OCI-LY3 (cell line): ENCODE measurements around the gene ACTG2.
A peak's percentile ranks its signal among the peaks of the same experiment; 100 is the strongest.

ENCODE experiments used
- H2AFZ ChIP-seq: fragments of 200-600, 300-600 bp; shearing (Covaris generic); 2 replicates; pipeline ENCODE4 v1.6.0; 2014; ENCODE audit warnings: antibody characterized with exemption, low read depth, low read length
- H3K27ac ChIP-seq: fragments of 200-600, 300-600 bp; sonication (generic); 2 replicates; pipeline ENCODE4 v1.5.1; 2014; ENCODE audit warnings: mild to moderate bottlenecking, low read length, moderate library complexity, mixed read lengths
- H3K27me3 ChIP-seq: fragments of 200-600, 300-600 bp; sonication (generic); 2 replicates; pipeline ENCODE4 v1.6.1; 2014; ENCODE audit warnings: low read depth, low read length, mixed read lengths
- H3K36me3 ChIP-seq: fragments of 200-600, 300-600 bp; sonication (generic); replicated peaks from 2 replicates; pipeline ENCODE3; 2014; ENCODE audit warnings: low read depth, low read length, mixed read lengths
- H3K4me1 ChIP-seq: fragments of 300-600, 200-600 bp; sonication (generic); 2 replicates; pipeline ENCODE4 v1.6.1; 2014; ENCODE audit warnings: low read length, mixed read lengths
- H3K4me2 ChIP-seq: fragments of 200-600, 300-600 bp; sonication (generic); 2 replicates; pipeline ENCODE4 v1.6.1; 2014; ENCODE audit warnings: low read length, mixed read lengths
- H3K4me3 ChIP-seq: fragments of 300-600, 200-600 bp; sonication (generic); 2 replicates; pipeline ENCODE4 v1.5.1; 2014; ENCODE audit warnings: antibody characterized with exemption, mild to moderate bottlenecking, low read length, moderate library complexity
- H3K79me2 ChIP-seq: fragments of 300-600, 200-600 bp; shearing (Covaris generic); 2 replicates; pipeline ENCODE4 v1.6.1; 2014; ENCODE audit warnings: mild to moderate bottlenecking, low read length, mixed read lengths
- H3K9ac ChIP-seq: fragments of 300-600, 200-600 bp; shearing (Covaris generic); 2 replicates; pipeline ENCODE4 v1.6.0; 2014; ENCODE audit warnings: mild to moderate bottlenecking, low read length, moderate library complexity
- H3K9me3 ChIP-seq: fragments of 200-600, 300-600 bp; shearing (Covaris generic); 2 replicates; pipeline ENCODE4 v1.6.1; 2014; ENCODE audit warnings: low read length, mixed read lengths; ENCODE audit not compliant: insufficient read depth
- H4K20me1 ChIP-seq: fragments of 200-600, 300-600 bp; sonication (generic); 2 replicates; pipeline ENCODE4 v1.6.1; 2016; ENCODE audit warnings: low read length, mixed read lengths; ENCODE audit not compliant: insufficient read depth
- CTCF ChIP-seq: fragments of 200-600, 300-600 bp; sonication (generic); IDR thresholded peaks from 2 replicates; pipeline ENCODE4 v1.5.1; 2014; ENCODE audit warnings: antibody characterized with exemption, low read length, low read depth
- EZH2phosphoT487 ChIP-seq: fragments of 200-600 bp; shearing (Covaris generic); IDR thresholded peaks from 2 replicates; pipeline ENCODE4 v1.6.1; 2018; ENCODE audit warnings: antibody characterized with exemption, mixed run types, low read depth

The ACTG2 gene

GRCh38 chr2:73904952-73905351 is 12.1 kb downstream of the ACTG2 start:
- Histone ChIP-seq H3K4me3 (no peak overlapping the region), H4K20me1 (peaks cover 12% of the 10 kb centered on the region), H3K4me2 (no peak overlapping the region), H2AFZ (no peak overlapping the region), H3K9me3 (no peaks in the 10 kb centered on the region), H3K79me2 (peaks cover 4% of the 10 kb centered on the region; the same call in 1 of the 2 replicates), H3K36me3 (peaks cover 36% of the 10 kb centered on the region), H3K9ac (no peak overlapping the region), H3K27ac (no peak overlapping the region), H3K27me3 (no peaks in the 10 kb centered on the region), H3K4me1 (no peaks in the 10 kb centered on the region)
- TF ChIP-seq CTCF, result no peak
- no peak for TF ChIP-seq EZH2phosphoT487

GRCh38 chr2:73906847-73907505 is 14.2 kb downstream of the ACTG2 start:
- Histone ChIP-seq H3K9me3 (no peaks in the 10 kb centered on the region), H3K4me2 (no peak overlapping the region), H3K27ac (no peak overlapping the region), H3K27me3 (no peaks in the 10 kb centered on the region), H4K20me1 (no peaks in the 10 kb centered on the region), H3K4me3 (no peak overlapping the region), H3K4me1 (no peaks in the 10 kb centered on the region), H3K36me3 (peaks cover 38% of the 10 kb centered on the region), H3K79me2 (no peaks in the 10 kb centered on the region), H3K9ac (no peak overlapping the region), H2AFZ (no peak overlapping the region)
- no peak for TF ChIP-seq CTCF
- TF ChIP-seq EZH2phosphoT487, result no peak

- peak; percentile 41 for TF ChIP-seq CTCF
- TF ChIP-seq EZH2phosphoT487, result no peak
- Histone ChIP-seq H3K27ac (no peak overlapping the region), H3K4me1 (no peaks in the 10 kb centered on the region), H3K4me3 (no peak overlapping the region), H3K9ac (no peak overlapping the region), H3K36me3 (peaks cover 34% of the 10 kb centered on the region), H4K20me1 (no peaks in the 10 kb centered on the region), H3K4me2 (no peak overlapping the region), H3K79me2 (no peaks in the 10 kb centered on the region), H2AFZ (no peak overlapping the region), H3K27me3 (no peaks in the 10 kb centered on the region), H3K9me3 (no peaks in the 10 kb centered on the region)
These were observed 15.1 kb downstream of the ACTG2 start for GRCh38 chr2:73907840-73908452.

- Histone ChIP-seq H3K27me3 (no peaks in the 10 kb centered on the region), H3K36me3 (peaks cover 39% of the 10 kb centered on the region), H3K4me2 (no peak overlapping the region), H4K20me1 (no peaks in the 10 kb centered on the region), H3K4me1 (no peaks in the 10 kb centered on the region), H3K4me3 (no peak overlapping the region), H3K9ac (no peak overlapping the region), H3K79me2 (no peaks in the 10 kb centered on the region), H3K9me3 (no peaks in the 10 kb centered on the region), H3K27ac (no peak overlapping the region), H2AFZ (no peak overlapping the region)
- TF ChIP-seq CTCF (no peak), EZH2phosphoT487 (no peak)
These were observed 16.2 kb downstream of the ACTG2 start for GRCh38 chr2:73908689-73909652.
